SU-DHL-6 (cell line): ENCODE measurements around the gene DNMT1.
"Not testable (repeated sequence)": the region's sequence is repeated elsewhere in the genome, so short reads cannot be mapped to it uniquely, and the experiment has no call there.

Experiments
- H2AFZ ChIP-seq: fragments of 200-600 bp; sonication (generic); 2 replicates; pipeline ENCODE4 v1.6.1; 2014; ENCODE audit warnings: low read depth, mild to moderate bottlenecking, moderate library complexity, mixed read lengths, antibody characterized with exemption, low read length; ENCODE audit not compliant: severe bottlenecking
- H3F3A ChIP-seq: fragments of 200-600 bp; shearing (Covaris generic); 2 replicates; pipeline ENCODE4 v1.6.0; 2016; ENCODE audit warnings: antibody characterized with exemption, mild to moderate bottlenecking; ENCODE audit not compliant: insufficient read depth
- H3K27ac ChIP-seq: fragments of 200-600 bp; sonication (generic); 2 replicates; pipeline ENCODE4 v1.5.1; 2016; ENCODE audit warnings: low read depth, mild to moderate bottlenecking, low read length, moderate library complexity, mixed read lengths
- H3K27me3 ChIP-seq: fragments of 200-600 bp; sonication (generic), shearing (Covaris generic); 2 replicates; pipeline ENCODE4 v1.6.0; 2014; ENCODE audit warnings: mild to moderate bottlenecking, low read length
- H3K36me3 ChIP-seq: fragments of 200-600 bp; sonication (generic); 2 replicates; pipeline ENCODE4 v1.6.1; 2014; ENCODE audit warnings: mild to moderate bottlenecking, low read length, mixed read lengths
- H3K4me2 ChIP-seq: fragments of 300-600, 200-600 bp; shearing (Covaris generic), sonication (generic); 2 replicates; pipeline ENCODE4 v1.6.0; 2014; ENCODE audit warnings: low read length, low read depth, mild to moderate bottlenecking; ENCODE audit not compliant: poor library complexity, severe bottlenecking
- H3K4me3 ChIP-seq: fragments of 200-600 bp; sonication (generic); 2 replicates; pipeline ENCODE4 v1.5.1; 2014; ENCODE audit warnings: antibody characterized with exemption, low read length, mild to moderate bottlenecking, mixed read lengths; ENCODE audit not compliant: insufficient read depth, poor library complexity, severe bottlenecking
- H3K79me2 ChIP-seq: fragments of 200-600 bp; sonication (generic); 2 replicates; pipeline ENCODE4 v1.6.1; 2014; ENCODE audit warnings: mild to moderate bottlenecking, low read length, moderate library complexity; ENCODE audit not compliant: insufficient read depth
- H3K9ac ChIP-seq: fragments of 200-600 bp; sonication (generic); 2 replicates; pipeline ENCODE4 v1.7.0; 2014; ENCODE audit warnings: mild to moderate bottlenecking, low read length
- H3K9me2 ChIP-seq: fragments of 200-600 bp; sonication (generic); replicated peaks from 2 replicates; pipeline ENCODE4 v1.6.1; 2014; ENCODE audit warnings: low read length; ENCODE audit not compliant: insufficient read depth
- H3K9me3 ChIP-seq: fragments of 200-600 bp; sonication (generic); 2 replicates; pipeline ENCODE4 v1.6.1; 2014; ENCODE audit warnings: low read length, mixed read lengths; ENCODE audit not compliant: insufficient read depth
- H4K20me1 ChIP-seq: fragments of 200-600 bp; sonication (generic); 2 replicates; pipeline ENCODE4 v1.6.1; 2014; ENCODE audit warnings: low read depth, mild to moderate bottlenecking, antibody characterized with exemption, low read length, moderate library complexity, mixed read lengths
- CTCF ChIP-seq: fragments of 200-600 bp; sonication (generic); IDR thresholded peaks from one replicate; pipeline ENCODE4 v1.5.1; 2017; ENCODE audit warnings: antibody characterized with exemption, mild to moderate bottlenecking, low read length, moderate library complexity; ENCODE audit not compliant: insufficient read depth, poor library complexity, severe bottlenecking
- EZH2phosphoT487 ChIP-seq: fragments of 200-600 bp; sonication (generic), shearing (Covaris generic); conservative IDR thresholded peaks from 2 replicates; pipeline ENCODE4 v1.6.1; 2018; ENCODE audit warnings: mild to moderate bottlenecking, antibody characterized with exemption, low read length, moderate library complexity, mixed read lengths

Gene DNMT1

GRCh38 chr19:10238172-10238783 lies 43.5 kb upstream of the DNMT1 start:
- Histone ChIP-seq H4K20me1 (no peaks in the 10 kb centered on the region), H3K9me3 (peaks cover 7% of the 10 kb centered on the region; the same call in 1 of the 2 replicates), H3K36me3 (no peaks in the 10 kb centered on the region), H2AFZ (no peak overlapping the region), H3K9me2 (no peaks in the 10 kb centered on the region), H3K4me3 (no peak overlapping the region), H3K27me3 (no peaks in the 10 kb centered on the region), H3F3A (peaks cover 92% of the 10 kb centered on the region), H3K4me2 (peak overlapping the region; percentile 56), H3K27ac (peak overlapping the region; percentile 100), H3K9ac (peak overlapping the region; percentile 35), H3K79me2 (no peaks in the 10 kb centered on the region)
- TF ChIP-seq EZH2phosphoT487 (no peak), CTCF (no peak)

- Histone ChIP-seq H3K9me3 (peaks cover 7% of the 10 kb centered on the region; the same call in 1 of the 2 replicates), H3K4me2 (peak overlapping the region; percentile 56), H3F3A (peaks cover 92% of the 10 kb centered on the region)
Observed at GRCh38 chr19:10237702-10238101, 42.9 kb upstream of the DNMT1 start.

GRCh38 chr19:10235409-10235808 lies 40.7 kb upstream of the DNMT1 start:
- peak overlapping the region; percentile 53 for H3K9ac ChIP-seq

More at GRCh38 chr19:10237702-10238101, 42.9 kb upstream of the DNMT1 start:
- Histone ChIP-seq H3K9me2 (no peaks in the 10 kb centered on the region), H4K20me1 (no peaks in the 10 kb centered on the region), H3K27me3 (no peaks in the 10 kb centered on the region), H3K36me3 (no peaks in the 10 kb centered on the region), H2AFZ (no peak overlapping the region), H3K79me2 (no peaks in the 10 kb centered on the region), H3K27ac (peak overlapping the region; percentile 100), H3K9ac (peak overlapping the region; percentile 35), H3K4me3 (no peak overlapping the region)
- TF ChIP-seq CTCF (no peak), EZH2phosphoT487 (no peak)

GRCh38 chr19:10235003-10235402 lies 40.2 kb upstream of the DNMT1 start:
- Histone ChIP-seq H3K27me3 (no peaks in the 10 kb centered on the region), H3K79me2 (peaks cover 21% of the 10 kb centered on the region), H3K9me3 (no peaks in the 10 kb centered on the region), H3K27ac (peak overlapping the region; percentile 100), H2AFZ (no peak overlapping the region), H3K4me2 (peak overlapping the region; percentile 48), H3F3A (peaks cover 90% of the 10 kb centered on the region), H3K9ac (peak overlapping the region; percentile 53), H3K9me2 (no peaks in the 10 kb centered on the region), H4K20me1 (no peaks in the 10 kb centered on the region), H3K4me3 (no peak overlapping the region), H3K36me3 (peaks cover 7% of the 10 kb centered on the region; the same call in 1 of the 2 replicates)
- TF ChIP-seq CTCF (no peak), EZH2phosphoT487 (no peak)

More at GRCh38 chr19:10235409-10235808, 40.7 kb upstream of the DNMT1 start:
- H3K4me3 ChIP-seq, H2AFZ ChIP-seq, H3K9me3 ChIP-seq, H3K27me3 ChIP-seq, H3K9me2 ChIP-seq, H3K36me3 ChIP-seq, H4K20me1 ChIP-seq: not testable (repeated sequence)
- peaks cover 17% of the 10 kb centered on the region for H3K79me2 ChIP-seq
- H3F3A ChIP-seq = peaks cover 90% of the 10 kb centered on the region
- peak overlapping the region; percentile 48 for H3K4me2 ChIP-seq
- peak overlapping the region; percentile 100 for H3K27ac ChIP-seq
